H9 (cell line): ENCODE measurements around the gene APOL6. TPM values are rescaled to one million over a fixed set of nuclear protein-coding genes. Genes with fewer than 3 reads are reported as not detected.

Experiments
- DNase-seq: peaks from one replicate; pipeline ENCODE4 v3.0.0-alpha.2; 2017
- H2AFZ ChIP-seq: one replicate; pipeline ENCODE4 v1.6.1; 2013; ENCODE audit warnings: mild to moderate bottlenecking, low read length, control low read depth, moderate library complexity
- H2AK5ac ChIP-seq: 2 replicates; pipeline ENCODE4 v1.6.1; 2013; ENCODE audit warnings: low read length, control low read depth, mixed read lengths; ENCODE audit not compliant: insufficient read length
- H2BK120ac ChIP-seq: one replicate; pipeline ENCODE4 v1.6.1; 2013; ENCODE audit warnings: low read depth, mild to moderate bottlenecking, low read length, control low read depth, inconsistent platforms; ENCODE audit not compliant: poor library complexity, severe bottlenecking
- H2BK12ac ChIP-seq: 2 replicates; pipeline ENCODE4 v1.6.1; 2013; ENCODE audit warnings: low read length, control low read depth, mixed read lengths, low read depth; ENCODE audit not compliant: insufficient read length
- H2BK15ac ChIP-seq: 2 replicates; pipeline ENCODE4 v1.6.1; 2013; ENCODE audit warnings: low read depth, low read length, control low read depth
- H2BK20ac ChIP-seq: one replicate; pipeline ENCODE4 v1.6.1; 2013; ENCODE audit warnings: low read depth, mild to moderate bottlenecking, low read length, control low read depth, inconsistent platforms; ENCODE audit not compliant: poor library complexity, severe bottlenecking
- H2BK5ac ChIP-seq: 2 replicates; pipeline ENCODE4 v1.6.1; 2013; ENCODE audit warnings: low read length, control low read depth, mixed read lengths; ENCODE audit not compliant: insufficient read length
- H3K14ac ChIP-seq: 2 replicates; pipeline ENCODE4 v1.6.1; 2013; ENCODE audit warnings: low read length, control low read depth; ENCODE audit not compliant: insufficient read depth
- H3K18ac ChIP-seq: 2 replicates; pipeline ENCODE4 v1.6.1; 2013; ENCODE audit warnings: low read depth, mild to moderate bottlenecking, mixed read lengths, low read length, control low read depth; ENCODE audit not compliant: insufficient read length
- H3K23ac ChIP-seq: 2 replicates; pipeline ENCODE4 v1.6.1; 2013; ENCODE audit warnings: low read length, control low read depth, mixed read lengths, low read depth; ENCODE audit not compliant: insufficient read length
- H3K23me2 ChIP-seq: 2 replicates; pipeline ENCODE4 v1.6.1; 2013; ENCODE audit warnings: low read depth, mild to moderate bottlenecking, mixed read lengths, low read length, control low read depth; ENCODE audit not compliant: insufficient read length, poor library complexity, severe bottlenecking
- H3K27ac ChIP-seq: 2 replicates; pipeline ENCODE4 v1.5.1; 2013; ENCODE audit warnings: low read length, control low read depth, mixed read lengths, low read depth; ENCODE audit not compliant: insufficient read length
- H3K27me3 ChIP-seq: 2 replicates; pipeline ENCODE4 v1.6.1; 2013; ENCODE audit warnings: low read length, control low read depth, inconsistent platforms; ENCODE audit not compliant: insufficient read depth
- H3K4ac ChIP-seq: 2 replicates; pipeline ENCODE4 v1.6.1; 2013; ENCODE audit warnings: low read depth, mild to moderate bottlenecking, control low read depth, inconsistent platforms, low read length, moderate library complexity
- H3K4me1 ChIP-seq: 2 replicates; pipeline ENCODE4 v1.6.1; 2013; ENCODE audit warnings: low read length, control low read depth, inconsistent platforms; ENCODE audit not compliant: insufficient read depth
- H3K4me2 ChIP-seq: 2 replicates; pipeline ENCODE4 v1.6.1; 2013; ENCODE audit warnings: low read length, control low read depth, mixed read lengths; ENCODE audit not compliant: insufficient read length, insufficient read depth
- H3K56ac ChIP-seq: 2 replicates; pipeline ENCODE4 v1.6.1; 2013; ENCODE audit warnings: low read depth, mild to moderate bottlenecking, mixed read lengths, low read length, control low read depth; ENCODE audit not compliant: insufficient read length
- H3K79me1 ChIP-seq: 2 replicates; pipeline ENCODE4 v1.6.1; 2013; ENCODE audit warnings: low read depth, mild to moderate bottlenecking, moderate library complexity, low read length, control low read depth, inconsistent platforms; ENCODE audit not compliant: insufficient read depth, poor library complexity, severe bottlenecking
- H3K79me2 ChIP-seq: 2 replicates; pipeline ENCODE4 v1.6.1; 2013; ENCODE audit warnings: low read length, control low read depth, inconsistent platforms; ENCODE audit not compliant: insufficient read depth
- H3K9ac ChIP-seq: 2 replicates; pipeline ENCODE4 v1.6.1; 2013; ENCODE audit warnings: low read length, control low read depth, mixed read lengths; ENCODE audit not compliant: insufficient read length; ENCODE audit errors: extremely low read depth
- H3K9me3 ChIP-seq: one replicate; pipeline ENCODE4 v1.6.1; 2013; ENCODE audit warnings: low read depth, low read length, inconsistent platforms; ENCODE audit not compliant: control insufficient read depth
- H3T11ph ChIP-seq: one replicate; pipeline ENCODE4 v1.6.1; 2013; ENCODE audit warnings: mild to moderate bottlenecking, low read length, control low read depth, inconsistent platforms
- H4K20me1 ChIP-seq: one replicate; pipeline ENCODE4 v1.6.1; 2013; ENCODE audit not compliant: control insufficient read depth, insufficient read length, insufficient read depth
- H4K5ac ChIP-seq: 2 replicates; pipeline ENCODE4 v1.6.1; 2013; ENCODE audit warnings: low read depth, mild to moderate bottlenecking, mixed read lengths, low read length, control low read depth; ENCODE audit not compliant: insufficient read length
- H4K8ac ChIP-seq: replicated peaks from 2 replicates; pipeline ENCODE4 v1.6.1; 2013; ENCODE audit warnings: low read length, control low read depth, mixed read lengths, low read depth; ENCODE audit not compliant: insufficient read length
- H4K91ac ChIP-seq: 2 replicates; pipeline ENCODE4 v1.6.1; 2013; ENCODE audit warnings: low read depth, mild to moderate bottlenecking, moderate library complexity, mixed read lengths, low read length, control low read depth; ENCODE audit not compliant: insufficient read length
- H3K27ac Mint-ChIP-seq, 3 experiments: 2 replicates in 2 of 3; 3 replicates in 1 of 3; pipeline ENCODE4 v1.8.0; 2020 to 2021; ENCODE audit warnings: mixed read lengths in 3 of 3, mild to moderate bottlenecking in 1 of 3, moderate library complexity in 1 of 3
- H3K27me3 Mint-ChIP-seq: 2 replicates; pipeline ENCODE4 v1.8.0; 2021; ENCODE audit warnings: low read depth, mild to moderate bottlenecking, moderate library complexity, mixed read lengths
- H3K36me3 Mint-ChIP-seq, 3 experiments: 2 replicates in 2 of 3; 3 replicates in 1 of 3; pipeline ENCODE4 v1.8.0; 2020 to 2021; ENCODE audit warnings: low read depth in 3 of 3, mixed read lengths in 3 of 3; ENCODE audit not compliant: insufficient read depth in 1 of 3
- H3K4me1 Mint-ChIP-seq, 2 experiments: 2 replicates each; pipeline ENCODE4 v1.8.0; 2020; ENCODE audit warnings: mixed read lengths in 2 of 2
- H3K4me3 Mint-ChIP-seq, 2 experiments: 2 replicates in 1 of 2; 3 replicates in 1 of 2; pipeline ENCODE4 v1.8.0; 2020 to 2021; ENCODE audit warnings: mild to moderate bottlenecking in 2 of 2, mixed read lengths in 2 of 2, moderate library complexity in 1 of 2
- H3K9me3 Mint-ChIP-seq, 2 experiments: 2 replicates in 1 of 2; 3 replicates in 1 of 2; pipeline ENCODE4 v1.8.0; 2020; ENCODE audit warnings: mild to moderate bottlenecking in 2 of 2, mixed read lengths in 2 of 2, moderate library complexity in 1 of 2
- CTCF ChIP-seq: fragments of 200-600 bp; sonication (generic); conservative IDR thresholded peaks from 3 replicates; pipeline ENCODE4 v1.8.0; 2021; ENCODE audit warnings: antibody characterized with exemption, mild to moderate bottlenecking
- WGBS: extraction: QIAGEN DNeasy Blood & Tissue Kit; methylation state at CpG from one replicate; pipeline ENCODE4 v1.1.7; 2013; ENCODE audit warnings: missing lambda C conversion rate, low lambda C conversion rate, mixed read lengths; ENCODE audit not compliant: insufficient read length; ENCODE audit errors: extremely low coverage; 5-methylcytosine and 5-hydroxymethylcytosine counted together
- total RNA-seq: library from RNA; stranded (reverse); gene quantifications from 2 replicates; pipeline ENCODE4 v1.2.1, GENCODE V29; 2021

APOL6 gene
- total RNA-seq, 1 experiment from 2014 or later: 0.07 TPM

DNA sequence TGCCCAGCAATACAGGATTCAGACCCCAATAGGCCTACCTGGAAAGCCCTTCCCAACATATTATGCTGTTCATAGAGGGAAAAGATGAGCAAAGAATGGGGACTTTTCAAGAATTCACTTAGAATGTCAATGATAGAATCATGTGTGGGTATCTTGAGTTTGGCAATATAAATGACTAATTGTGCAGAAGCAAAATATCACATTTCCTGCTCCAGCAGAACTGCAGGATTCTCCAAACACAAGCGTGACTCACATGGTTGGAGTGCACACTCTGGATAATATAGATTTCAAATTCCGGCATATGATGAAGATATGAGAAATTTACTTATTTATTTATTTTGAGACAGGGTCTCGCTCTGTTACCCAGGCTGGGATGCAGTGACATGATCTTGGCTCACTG lies 56.9 kb downstream of the APOL6 start:
- no CpG with 5 or more reads among the region's 3 CpGs for WGBS
- H3K9me3 ChIP-seq: no peaks in the 10 kb centered on the region
- H3K23ac ChIP-seq: no peak overlapping the region
- H3K4ac ChIP-seq: no peak overlapping the region
- no peak overlapping the region for H4K91ac ChIP-seq
- no peak overlapping the region for H2AFZ ChIP-seq
- no peak overlapping the region for H2BK5ac ChIP-seq
- Mint-ChIP-seq H3K4me3 (no peak overlapping the region), H3K27me3 (0 out of 2 replicates have a peak, but pooled peaks cover under 1% of the 10 kb centered on the region), H3K9me3 (no peaks in the 10 kb centered on the region; a peak in 1 of 5 replicates), H3K4me1 (no peaks in the 10 kb centered on the region), H3K27ac (no peak overlapping the region), H3K36me3 (no peaks in the 10 kb centered on the region)
- no peak overlapping the region for H2BK12ac ChIP-seq
- H4K5ac ChIP-seq: no peak overlapping the region
- H3K14ac ChIP-seq: no peak overlapping the region
- no peaks in the 10 kb centered on the region for H3K4me1 ChIP-seq
- no peak overlapping the region for H3K18ac ChIP-seq
- no peak overlapping the region for H3K27ac ChIP-seq
- no peaks in the 10 kb centered on the region for H3K27me3 ChIP-seq
- no peak for TF ChIP-seq CTCF
- H2BK120ac ChIP-seq: no peak overlapping the region
- H4K8ac ChIP-seq: no peak overlapping the region
- H2AK5ac ChIP-seq: no peak overlapping the region
- H3K4me2 ChIP-seq: no peak overlapping the region
- H3K79me1 ChIP-seq: no peaks in the 10 kb centered on the region
- no peak overlapping the region for H3K9ac ChIP-seq
- H3T11ph ChIP-seq: no peak overlapping the region
- no peaks in the 10 kb centered on the region for H3K23me2 ChIP-seq
- H2BK20ac ChIP-seq: no peak overlapping the region
- H3K56ac ChIP-seq: no peak overlapping the region
- H3K79me2 ChIP-seq: no peaks in the 10 kb centered on the region
- no peaks in the 10 kb centered on the region for H4K20me1 ChIP-seq
- no peak for DNase-seq
- H2BK15ac ChIP-seq: no peak overlapping the region
